Stimulated activated CD8-positive, alpha-beta memory T cell treated with anti-CD3 and anti-CD28 coated beads, Interleukin-4, amount 100 ng/mL, for 4 hours (primary cell): ENCODE results near the gene SLAIN1.
"Not testable (repeated sequence)": the region's sequence is repeated elsewhere in the genome, so short reads cannot be mapped to it uniquely, and the experiment has no call there.

ENCODE experiments used
- DNase-seq, 2 donors: peaks; one replicate each; pipeline ENCODE4 v3.0.0-alpha.2; 2020; ENCODE audit warnings: low read depth in 2 of 2, low spot score in 1 of 2

Gene SLAIN1

GRCh38 chr13:77697217-77698103 lies at the start of gene SLAIN1:
TSS of gene SLAIN1 (plus strand) at chr13:77697687. CDS start at chr13:77697914, 227 bp downstream.
- peak; percentile 52 to 71 for DNase-seq

GRCh38 chr13:77650409-77650808 lies 47.1 kb upstream of the SLAIN1 start:
- no peak for DNase-seq

GRCh38 chr13:77653301-77653700 lies 44.2 kb upstream of the SLAIN1 start:
- DNase-seq: no peak

GRCh38 chr13:77660016-77660415 lies 37.5 kb upstream of the SLAIN1 start:
- DNase-seq: not testable (repeated sequence)

- DNase-seq: no peak
Observed at GRCh38 chr13:77660841-77661250, 36.6 kb upstream of the SLAIN1 start.

GRCh38 chr13:77662301-77662700 lies 35.2 kb upstream of the SLAIN1 start:
- not testable (repeated sequence) for DNase-seq

GRCh38 chr13:77662831-77663230 lies 34.7 kb upstream of the SLAIN1 start:
- not testable (repeated sequence) for DNase-seq

- no peak for DNase-seq
Observed at GRCh38 chr13:77674852-77675251, 22.6 kb upstream of the SLAIN1 start.

GRCh38 chr13:77678691-77679235 lies 18.7 kb upstream of the SLAIN1 start:
- DNase-seq: no peak

- DNase-seq: no peak
Observed at GRCh38 chr13:77687799-77688198, 9.7 kb upstream of the SLAIN1 start.

- no peak for DNase-seq
Observed at GRCh38 chr13:77691871-77692270, 5.6 kb upstream of the SLAIN1 start.

- DNase-seq: no peak
Observed at GRCh38 chr13:77692746-77693448, 4.6 kb upstream of the SLAIN1 start.

GRCh38 chr13:77693449-77693940 lies 4.0 kb upstream of the SLAIN1 start:
- DNase-seq: no peak

GRCh38 chr13:77696006-77696878 lies 1.2 kb upstream of the SLAIN1 start:
- no peak for DNase-seq

- DNase-seq: no peak
Observed at GRCh38 chr13:77696879-77697216, 639 bp upstream of the SLAIN1 start.

GRCh38 chr13:77698201-77699058 lies 943 bp downstream of the SLAIN1 start:
- DNase-seq: no peak

GRCh38 chr13:77699059-77699680 lies 1.7 kb downstream of the SLAIN1 start:
- no peak for DNase-seq

- DNase-seq: no peak
Observed at GRCh38 chr13:77701305-77701704, 3.8 kb downstream of the SLAIN1 start.

GRCh38 chr13:77702366-77702765 lies 4.9 kb downstream of the SLAIN1 start:
- no peak for DNase-seq

GRCh38 chr13:77703408-77703807 lies 5.9 kb downstream of the SLAIN1 start:
- no peak for DNase-seq
